ENCODE results near the gene MT1A.

Gene MT1A

DNA sequence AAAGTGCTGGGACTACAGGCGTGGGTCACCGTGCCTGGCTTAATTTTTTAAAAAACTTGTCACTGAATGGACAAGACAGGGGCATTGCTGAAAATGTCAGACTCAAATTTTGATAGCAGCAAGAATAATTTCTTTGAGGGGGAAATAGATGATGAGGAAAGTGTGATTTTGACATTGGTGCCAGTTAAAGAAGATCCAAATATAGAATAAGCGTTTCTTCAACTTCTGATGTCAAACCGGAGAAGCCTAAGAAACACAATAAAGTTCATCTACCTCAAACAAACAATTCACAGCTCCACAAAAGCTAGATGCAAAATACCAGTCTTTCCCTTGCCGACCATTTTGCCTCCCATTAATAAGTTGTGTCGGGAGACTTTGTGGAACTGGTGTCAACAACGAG is 48.3 kb downstream of the MT1A start:
- Histone ChIP-seq H3K4me3 (replicated peaks; ENCODE audit: insufficient read depth, low read length) (no peak overlapping the region), H3K27me3 (ENCODE audit: insufficient read depth, poor library complexity, severe bottlenecking) (no peaks in the 10 kb centered on the region), H3K27ac (replicated peaks) (no peak overlapping the region)
- TF ChIP-seq POLR2AphosphoS5 (IDR thresholded peaks at IDR 0.05; ENCODE audit: low read depth) = no peak
- no peak for DNase-seq (ENCODE audit: low read depth in 1 of 2, low spot score in 1 of 2)

DNA sequence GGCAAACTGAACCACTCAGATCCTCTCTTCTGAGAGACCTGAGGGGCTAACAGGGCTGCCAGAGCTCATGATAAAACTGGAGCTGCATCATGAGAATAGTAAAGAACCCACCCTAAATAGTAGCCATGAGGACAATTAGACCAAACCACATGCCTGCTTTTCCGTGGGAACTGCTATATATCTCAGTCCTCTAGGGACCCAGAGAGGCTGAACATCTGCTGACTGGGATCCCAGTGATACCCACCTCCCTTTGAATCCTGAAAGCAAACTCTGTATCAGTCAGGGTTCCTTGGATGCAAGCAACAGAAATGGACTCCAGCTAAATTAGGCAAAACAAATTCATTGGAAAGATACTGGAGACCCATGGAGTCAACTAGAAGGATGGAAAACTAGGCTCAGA is 50.3 kb downstream of the MT1A start:
- Histone ChIP-seq H3K27me3 (ENCODE audit: insufficient read depth, poor library complexity, severe bottlenecking) (no peaks in the 10 kb centered on the region), H3K27ac (replicated peaks) (no peak overlapping the region), H3K4me3 (replicated peaks; ENCODE audit: insufficient read depth, low read length) (no peak overlapping the region)
- no peak for TF ChIP-seq POLR2AphosphoS5 (IDR thresholded peaks at IDR 0.05; ENCODE audit: low read depth)
- TF ChIP-seq, protein P1, sequence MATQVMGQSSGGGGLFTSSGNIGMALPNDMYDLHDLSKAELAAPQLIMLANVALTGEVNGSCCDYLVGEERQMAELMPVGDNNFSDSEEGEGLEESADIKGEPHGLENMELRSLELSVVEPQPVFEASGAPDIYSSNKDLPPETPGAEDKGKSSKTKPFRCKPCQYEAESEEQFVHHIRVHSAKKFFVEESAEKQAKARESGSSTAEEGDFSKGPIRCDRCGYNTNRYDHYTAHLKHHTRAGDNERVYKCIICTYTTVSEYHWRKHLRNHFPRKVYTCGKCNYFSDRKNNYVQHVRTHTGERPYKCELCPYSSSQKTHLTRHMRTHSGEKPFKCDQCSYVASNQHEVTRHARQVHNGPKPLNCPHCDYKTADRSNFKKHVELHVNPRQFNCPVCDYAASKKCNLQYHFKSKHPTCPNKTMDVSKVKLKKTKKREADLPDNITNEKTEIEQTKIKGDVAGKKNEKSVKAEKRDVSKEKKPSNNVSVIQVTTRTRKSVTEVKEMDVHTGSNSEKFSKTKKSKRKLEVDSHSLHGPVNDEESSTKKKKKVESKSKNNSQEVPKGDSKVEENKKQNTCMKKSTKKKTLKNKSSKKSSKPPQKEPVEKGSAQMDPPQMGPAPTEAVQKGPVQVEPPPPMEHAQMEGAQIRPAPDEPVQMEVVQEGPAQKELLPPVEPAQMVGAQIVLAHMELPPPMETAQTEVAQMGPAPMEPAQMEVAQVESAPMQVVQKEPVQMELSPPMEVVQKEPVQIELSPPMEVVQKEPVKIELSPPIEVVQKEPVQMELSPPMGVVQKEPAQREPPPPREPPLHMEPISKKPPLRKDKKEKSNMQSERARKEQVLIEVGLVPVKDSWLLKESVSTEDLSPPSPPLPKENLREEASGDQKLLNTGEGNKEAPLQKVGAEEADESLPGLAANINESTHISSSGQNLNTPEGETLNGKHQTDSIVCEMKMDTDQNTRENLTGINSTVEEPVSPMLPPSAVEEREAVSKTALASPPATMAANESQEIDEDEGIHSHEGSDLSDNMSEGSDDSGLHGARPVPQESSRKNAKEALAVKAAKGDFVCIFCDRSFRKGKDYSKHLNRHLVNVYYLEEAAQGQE (IDR thresholded peaks at IDR 0.05; ENCODE audit: insufficient replicate concordance, low read depth) = no peak
- TF ChIP-seq SPI1 (IDR thresholded peaks at IDR 0.05; ENCODE audit: borderline replicate concordance, low read depth) = no peak
- TF ChIP-seq, protein P2, sequence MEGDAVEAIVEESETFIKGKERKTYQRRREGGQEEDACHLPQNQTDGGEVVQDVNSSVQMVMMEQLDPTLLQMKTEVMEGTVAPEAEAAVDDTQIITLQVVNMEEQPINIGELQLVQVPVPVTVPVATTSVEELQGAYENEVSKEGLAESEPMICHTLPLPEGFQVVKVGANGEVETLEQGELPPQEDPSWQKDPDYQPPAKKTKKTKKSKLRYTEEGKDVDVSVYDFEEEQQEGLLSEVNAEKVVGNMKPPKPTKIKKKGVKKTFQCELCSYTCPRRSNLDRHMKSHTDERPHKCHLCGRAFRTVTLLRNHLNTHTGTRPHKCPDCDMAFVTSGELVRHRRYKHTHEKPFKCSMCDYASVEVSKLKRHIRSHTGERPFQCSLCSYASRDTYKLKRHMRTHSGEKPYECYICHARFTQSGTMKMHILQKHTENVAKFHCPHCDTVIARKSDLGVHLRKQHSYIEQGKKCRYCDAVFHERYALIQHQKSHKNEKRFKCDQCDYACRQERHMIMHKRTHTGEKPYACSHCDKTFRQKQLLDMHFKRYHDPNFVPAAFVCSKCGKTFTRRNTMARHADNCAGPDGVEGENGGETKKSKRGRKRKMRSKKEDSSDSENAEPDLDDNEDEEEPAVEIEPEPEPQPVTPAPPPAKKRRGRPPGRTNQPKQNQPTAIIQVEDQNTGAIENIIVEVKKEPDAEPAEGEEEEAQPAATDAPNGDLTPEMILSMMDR (IDR thresholded peaks at IDR 0.05; ENCODE audit: insufficient read depth, low read length) = no peak
- no peak for TF ChIP-seq GABPA (IDR thresholded peaks at IDR 0.05; ENCODE audit: low read depth)
- DNase-seq (ENCODE audit: low read depth in 1 of 2, low spot score in 1 of 2) = no peak

DNA sequence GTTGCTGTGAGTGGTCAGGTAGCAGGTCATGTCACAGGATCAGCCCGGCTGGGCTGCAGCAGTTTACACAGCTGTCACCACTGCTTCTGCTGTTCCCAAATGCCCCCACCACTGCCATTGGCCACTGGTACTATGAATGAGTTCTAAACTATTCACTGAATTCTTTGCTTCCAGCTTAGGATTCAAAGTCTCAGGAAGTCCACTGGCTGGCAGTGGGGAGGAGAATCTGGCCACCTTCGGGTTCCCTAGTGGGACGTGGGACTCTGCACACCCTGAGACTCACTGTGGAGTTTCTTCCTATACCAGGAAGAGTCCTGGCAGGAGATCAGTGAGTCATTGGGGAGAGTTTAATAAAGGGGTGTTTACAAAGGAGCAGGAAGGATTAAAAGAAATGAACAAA is 50.7 kb downstream of the MT1A start:
- no peak for DNase-seq (ENCODE audit: low read depth in 1 of 2, low spot score in 1 of 2)
- H3K4me3 ChIP-seq (replicated peaks; ENCODE audit: insufficient read depth, low read length) = no peak overlapping the region
- H3K27ac ChIP-seq (replicated peaks) = no peak overlapping the region
- H3K27me3 ChIP-seq (ENCODE audit: insufficient read depth, poor library complexity, severe bottlenecking) = no peaks in the 10 kb centered on the region
- TF ChIP-seq POLR2AphosphoS5 (IDR thresholded peaks at IDR 0.05; ENCODE audit: low read depth) (no peak), GABPA (IDR thresholded peaks at IDR 0.05; ENCODE audit: low read depth) (no peak), SPI1 (IDR thresholded peaks at IDR 0.05; ENCODE audit: borderline replicate concordance, low read depth) (no peak)
- TF ChIP-seq, protein P2 (IDR thresholded peaks at IDR 0.05; ENCODE audit: insufficient read depth, low read length) = no peak
- TF ChIP-seq, protein P1 (IDR thresholded peaks at IDR 0.05; ENCODE audit: insufficient replicate concordance, low read depth) = no peak
